NCI-H748 (cell line): ENCODE results near the gene SPO11.

Experiments used
- DNase-seq: peaks from one replicate; lab custom pipeline; 2025; ENCODE audit not compliant: unreplicated experiment; lab: John Stamatoyannopoulos, UW

SPO11 gene

DNA sequence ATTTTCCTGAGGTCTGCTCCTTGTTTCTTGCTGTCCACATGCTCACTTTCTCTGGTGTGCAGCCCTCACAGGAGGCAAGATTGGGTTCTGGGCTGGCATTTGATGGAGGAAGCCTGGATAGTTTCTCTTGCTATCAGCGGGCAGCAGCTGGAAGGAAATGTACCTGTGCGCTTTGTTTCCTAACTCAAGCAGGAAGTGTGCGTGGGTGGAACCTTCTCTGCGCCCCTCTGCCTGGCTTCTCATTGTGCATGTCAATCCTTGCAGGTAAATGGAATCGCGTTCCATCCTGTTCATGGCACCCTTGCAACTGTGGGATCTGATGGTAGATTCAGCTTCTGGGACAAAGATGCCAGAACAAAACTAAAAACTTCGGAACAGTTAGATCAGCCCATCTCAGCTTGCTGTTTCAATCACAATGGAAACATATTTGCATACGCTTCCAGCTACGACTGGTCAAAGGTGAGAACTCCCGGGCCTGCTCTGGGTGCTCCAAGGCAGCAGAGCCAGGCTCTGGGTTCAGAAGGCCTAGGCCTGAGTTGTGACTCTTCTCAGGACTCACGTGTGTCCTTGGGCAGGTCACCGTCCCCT, 44.8 kb downstream of the SPO11 start:
- no peak for DNase-seq

DNA sequence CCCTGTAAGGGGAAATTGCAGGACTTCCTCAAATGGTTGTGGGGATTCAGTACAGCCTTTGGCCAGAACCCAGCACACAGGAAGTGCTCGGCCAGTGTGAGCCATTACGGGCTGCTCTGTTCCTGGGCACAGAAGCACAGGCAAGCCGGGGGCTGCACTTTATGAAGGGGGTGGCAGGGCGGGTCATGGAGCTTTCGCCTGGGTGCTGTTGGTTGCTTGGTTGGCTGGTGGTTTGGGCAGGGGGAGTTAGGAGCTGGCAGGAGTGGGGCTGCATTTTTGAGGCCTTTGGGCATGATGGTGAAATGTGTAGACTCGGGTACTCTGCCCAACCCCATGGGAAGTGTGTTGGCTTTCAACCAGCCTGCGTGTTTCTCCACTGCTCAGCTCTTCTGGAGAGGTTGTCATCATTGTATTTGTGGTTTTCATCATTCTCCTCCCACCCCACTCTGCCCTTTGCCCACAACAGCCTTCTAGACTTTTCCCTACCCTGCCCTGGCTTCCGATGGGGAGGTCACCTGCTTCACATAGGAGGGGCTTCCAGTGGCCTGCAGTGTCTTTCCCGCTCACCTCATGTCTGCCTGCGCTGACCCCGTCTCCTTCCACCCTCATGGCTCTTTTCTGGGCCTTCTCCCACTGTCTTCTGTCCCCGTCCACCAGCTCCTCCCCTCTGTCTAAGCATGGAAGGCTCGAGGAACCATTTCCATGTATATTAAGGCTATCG, 45.5 kb downstream of the SPO11 start:
- no peak for DNase-seq

DNA sequence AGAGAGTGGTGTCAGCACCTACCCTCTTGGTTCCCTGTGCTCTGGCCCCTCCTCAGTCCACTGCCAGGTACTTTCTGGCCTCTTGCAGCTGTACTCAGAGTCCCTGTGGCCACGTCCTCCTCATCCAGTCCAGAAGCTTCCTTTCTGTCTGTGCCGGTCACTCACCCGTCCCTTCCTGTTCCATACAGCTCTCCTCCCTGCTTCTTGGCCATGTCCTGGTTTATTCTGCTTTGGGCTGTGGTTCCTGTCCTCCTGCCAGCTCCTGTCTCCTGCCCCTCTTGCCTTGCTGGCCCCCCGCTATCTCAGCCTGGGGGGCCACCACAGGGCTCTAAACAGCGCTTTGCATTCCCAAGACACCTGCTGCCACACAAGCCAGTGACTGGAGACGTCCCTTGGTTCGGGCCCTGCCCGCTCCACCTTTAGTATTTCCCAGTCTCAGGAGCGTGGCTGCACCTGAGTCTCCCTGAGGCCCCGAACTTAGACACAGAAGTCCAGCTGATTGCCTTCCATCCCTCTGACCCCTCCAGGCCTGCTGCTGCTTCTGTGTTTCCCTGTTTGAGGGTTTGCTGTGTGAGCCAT, 46.1 kb downstream of the SPO11 start:
- DNase-seq, result no peak

DNA sequence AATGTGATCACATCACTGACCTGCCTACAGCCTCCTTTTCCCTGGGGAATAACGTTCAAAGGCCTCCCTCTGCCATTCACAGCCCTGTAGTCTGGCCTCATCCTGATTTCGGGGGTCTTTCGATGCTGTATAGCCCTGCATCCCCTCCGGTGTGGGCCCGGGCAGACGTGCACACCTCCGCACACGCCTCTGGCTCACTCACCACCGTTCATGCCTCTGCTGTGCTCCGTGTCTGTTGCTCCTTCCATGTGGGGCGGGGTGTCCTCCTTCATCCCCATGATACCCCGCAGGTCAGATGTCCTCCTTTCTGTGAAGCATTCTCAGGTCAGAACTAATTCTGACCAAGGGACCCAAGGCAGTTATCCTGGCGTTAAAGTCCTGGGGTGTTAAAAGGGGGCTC, 47.7 kb downstream of the SPO11 start:
- DNase-seq, result no peak

DNA sequence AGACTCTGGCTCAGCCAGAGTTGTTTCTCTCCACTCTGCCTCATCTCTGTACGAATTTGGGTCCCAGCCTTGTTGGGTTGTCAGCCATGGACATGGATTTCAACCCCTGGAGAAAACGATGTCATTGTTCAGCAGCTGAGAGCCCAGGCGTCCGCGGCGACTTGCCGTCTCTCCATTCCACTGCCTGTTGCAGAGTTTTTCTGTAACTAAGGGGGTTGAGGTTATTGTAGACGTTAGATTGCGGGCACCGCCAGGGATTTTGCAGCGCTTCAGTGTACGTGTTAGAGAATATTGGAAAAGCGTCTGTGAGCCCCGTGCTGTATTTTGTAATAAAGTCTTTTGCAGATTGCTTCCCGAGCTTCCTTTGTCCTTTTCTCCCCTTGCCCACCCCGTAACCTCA, 48.5 kb downstream of the SPO11 start:
- DNase-seq, result no peak

DNA sequence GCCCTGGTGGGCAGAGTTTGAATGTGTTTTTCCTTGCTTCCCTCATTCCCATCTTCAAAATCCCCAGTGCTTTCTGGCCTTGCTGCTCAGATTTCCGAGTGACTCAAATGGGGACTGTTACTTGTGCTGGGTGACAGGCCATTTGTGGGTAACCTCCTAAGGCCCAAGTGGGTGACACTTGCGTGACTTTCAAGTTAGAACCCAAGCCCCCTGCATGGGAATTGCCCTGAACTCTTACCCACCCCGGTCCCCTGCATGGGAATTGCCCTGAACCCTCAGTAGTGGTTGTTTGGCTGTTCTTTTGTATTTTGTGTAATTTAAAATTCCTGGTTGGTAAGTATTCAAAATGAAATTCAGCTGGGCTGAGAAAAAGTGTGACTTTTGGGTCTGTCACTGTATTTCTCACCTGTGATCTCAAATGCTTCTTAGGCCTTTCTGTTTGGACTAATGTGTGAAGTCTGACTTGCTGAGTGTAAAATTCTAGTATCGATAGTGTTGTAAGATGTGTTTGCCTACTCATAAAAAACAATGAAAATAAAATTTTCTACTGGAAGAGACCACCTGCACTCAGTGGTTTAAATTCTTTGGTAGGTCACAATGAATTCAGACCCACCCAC, 49.2 kb downstream of the SPO11 start:
- DNase-seq, result no peak

DNA sequence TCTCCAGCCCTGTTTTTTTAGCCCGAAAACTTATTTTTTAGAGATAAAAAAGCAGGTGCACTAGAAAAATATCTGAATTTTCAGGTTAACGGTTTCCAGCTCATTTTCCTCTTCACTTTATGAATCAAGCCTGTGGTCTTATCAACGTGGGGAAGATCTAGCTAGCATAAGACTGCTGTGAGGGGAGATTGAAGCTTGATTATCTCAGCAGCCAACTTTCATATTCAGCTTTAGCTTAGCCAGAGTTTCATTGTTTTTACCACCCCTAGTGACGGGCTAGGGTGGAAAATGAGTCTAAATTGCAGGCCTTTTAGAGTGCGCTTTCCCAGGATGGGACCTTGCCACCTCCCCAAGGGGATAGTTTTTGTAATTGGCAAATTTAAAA, 49.7 kb downstream of the SPO11 start:
- no peak for DNase-seq

DNA sequence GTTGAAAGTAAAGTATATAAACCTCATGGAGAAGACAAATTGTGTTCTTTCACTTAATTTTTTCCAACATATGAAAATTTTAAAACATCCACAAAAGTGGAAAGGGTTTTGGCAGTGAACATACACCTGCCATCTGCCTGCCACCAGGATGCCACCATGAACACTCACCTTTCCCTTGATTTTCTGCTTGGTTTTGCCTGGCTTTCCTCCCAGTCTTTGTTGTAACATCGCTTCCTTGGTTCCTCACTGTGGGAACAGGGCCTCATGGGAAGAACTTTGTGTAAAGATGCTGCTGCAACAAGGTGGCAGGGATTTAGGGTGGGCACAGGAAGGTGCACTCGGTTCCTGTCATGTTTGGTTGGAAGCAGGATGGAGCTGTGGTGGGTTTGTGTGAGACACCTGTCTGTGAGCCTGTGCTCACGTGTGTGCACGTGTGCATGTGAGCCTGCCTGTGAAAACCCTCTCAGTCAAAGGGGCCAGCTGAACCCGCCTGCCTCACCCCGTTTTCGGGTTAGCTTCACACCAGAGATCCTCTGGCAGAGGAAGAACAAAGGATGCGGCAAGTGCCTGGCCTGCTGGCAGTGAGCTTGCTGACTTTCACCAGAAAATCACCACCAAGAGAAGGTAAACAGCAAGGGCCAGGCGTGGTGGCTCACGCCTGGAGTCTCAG, 50.6 kb downstream of the SPO11 start:
- no peak for DNase-seq

DNA sequence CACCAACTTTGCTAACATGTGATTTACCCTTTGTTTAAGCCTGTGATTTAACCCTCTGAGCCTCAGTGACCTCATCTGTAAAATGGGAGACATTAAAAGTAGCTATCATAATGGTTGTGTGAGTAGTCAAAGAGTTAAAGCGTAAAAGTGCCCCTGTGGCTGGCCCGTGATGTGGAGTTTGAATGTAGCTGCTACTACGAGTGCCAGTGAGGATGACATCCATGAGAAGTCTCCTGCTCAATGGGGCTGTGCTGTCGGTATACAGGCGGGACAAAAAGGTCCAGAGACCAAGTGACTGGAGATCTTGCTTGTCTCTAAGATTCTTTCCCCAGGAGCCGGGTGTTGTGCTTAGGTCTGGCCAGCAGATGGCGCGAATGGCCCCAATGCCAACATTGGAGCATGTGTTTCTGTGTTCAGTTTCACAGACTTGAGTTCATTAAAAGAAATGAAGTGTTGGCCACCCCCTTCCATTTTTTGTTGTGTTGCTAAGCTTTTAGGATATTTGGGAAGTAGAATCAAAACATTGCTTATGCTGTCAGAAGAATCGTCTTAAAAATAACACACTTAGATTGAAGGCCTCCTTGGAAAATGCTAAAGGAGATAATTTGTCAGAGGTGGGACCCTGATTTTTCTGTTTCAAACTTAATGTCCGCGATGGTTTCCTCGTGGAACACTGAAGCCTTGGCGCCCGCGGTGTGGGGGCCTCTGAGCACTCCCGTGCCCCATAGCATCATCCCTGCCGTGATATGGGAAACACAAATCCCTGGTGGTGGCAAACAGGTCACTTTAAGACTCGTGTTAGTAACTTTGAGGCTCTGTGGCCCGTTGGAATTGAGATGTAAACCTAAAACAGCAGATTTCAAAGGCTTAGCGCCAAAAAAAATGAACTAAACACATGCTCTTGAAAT, 52.2 kb downstream of the SPO11 start:
- peak; percentile 64 for DNase-seq

DNA sequence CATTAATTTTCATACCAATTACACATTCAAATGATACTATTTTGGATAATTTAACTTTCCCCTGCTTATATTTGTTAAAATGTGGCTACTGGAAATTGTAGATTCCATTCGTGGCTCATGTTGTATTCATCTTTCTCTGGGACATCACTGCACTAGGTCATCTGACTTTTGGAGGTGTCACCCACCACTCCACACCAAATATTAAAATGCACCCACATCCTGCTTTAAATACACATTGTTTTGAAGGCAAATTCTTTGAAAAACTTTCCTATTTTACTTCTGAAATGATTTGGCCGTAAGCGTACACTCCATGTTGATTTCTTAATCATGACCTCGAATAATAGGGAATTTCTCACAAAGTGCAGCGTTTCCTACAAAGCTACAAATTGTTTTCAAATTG, 52.9 kb downstream of the SPO11 start:
- DNase-seq, result no peak

DNA sequence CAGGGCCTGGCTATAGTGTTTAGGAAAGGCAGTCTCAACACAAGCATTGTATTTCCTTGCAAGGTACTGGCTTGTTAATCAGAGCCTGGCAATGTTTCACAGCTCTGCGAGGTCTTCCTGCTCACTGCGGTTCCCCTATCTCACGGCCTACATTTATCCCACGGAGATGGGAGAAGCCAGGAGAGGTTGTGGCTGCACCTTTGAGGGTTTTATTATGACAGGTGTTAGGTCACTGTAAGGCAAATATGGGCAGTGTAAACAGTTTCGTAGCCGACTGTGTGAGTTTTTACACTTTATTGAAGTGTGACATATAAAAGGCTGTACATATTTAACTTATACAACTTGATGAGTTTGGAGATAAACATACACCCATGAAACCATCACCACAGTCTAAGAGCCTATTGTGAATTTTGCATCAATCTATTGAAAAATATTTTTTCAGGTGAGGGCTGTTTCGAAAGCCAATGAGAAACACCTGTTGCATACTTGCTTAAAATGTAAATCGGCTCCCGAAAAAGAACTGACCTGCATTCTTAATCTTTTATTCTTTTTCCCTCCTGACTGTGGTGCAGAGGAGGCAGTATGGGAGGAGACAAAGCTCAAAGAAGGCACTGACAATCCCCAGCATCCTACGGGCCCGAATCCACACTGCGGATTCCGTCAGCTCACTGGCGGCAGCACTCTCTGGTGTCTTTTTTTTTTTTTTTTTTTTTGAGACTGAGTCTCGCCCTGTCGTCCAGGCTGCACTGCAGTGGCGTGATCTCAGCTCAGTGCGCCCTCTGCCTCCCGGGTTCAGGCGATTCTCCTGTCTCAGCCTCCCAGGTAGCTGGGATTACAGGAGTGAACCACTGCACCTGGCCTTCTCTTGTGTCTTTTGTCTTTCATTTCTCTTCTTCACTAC, 54.1 kb downstream of the SPO11 start:
- DNase-seq, result peak; percentile 16

DNA sequence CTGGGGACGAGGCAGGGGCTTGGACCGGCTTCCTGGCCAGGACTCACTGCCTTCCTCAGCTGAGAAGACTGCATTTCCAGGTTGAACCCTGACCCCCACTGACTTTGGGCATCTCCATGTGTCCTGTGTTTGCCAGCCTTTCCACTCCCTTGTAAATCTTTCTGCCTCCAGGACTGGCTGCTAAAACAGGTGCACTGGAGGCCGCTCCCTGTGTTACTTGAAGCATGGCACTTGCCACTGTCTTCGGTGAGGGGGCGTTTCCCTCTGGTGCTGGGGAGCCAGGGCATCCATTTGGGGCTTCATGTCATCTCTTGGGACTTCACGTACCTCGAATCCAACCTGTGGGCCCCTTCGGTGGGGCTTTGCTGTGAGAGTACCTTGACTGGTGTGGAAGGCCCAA, 54.9 kb downstream of the SPO11 start:
- DNase-seq, result no peak

DNA sequence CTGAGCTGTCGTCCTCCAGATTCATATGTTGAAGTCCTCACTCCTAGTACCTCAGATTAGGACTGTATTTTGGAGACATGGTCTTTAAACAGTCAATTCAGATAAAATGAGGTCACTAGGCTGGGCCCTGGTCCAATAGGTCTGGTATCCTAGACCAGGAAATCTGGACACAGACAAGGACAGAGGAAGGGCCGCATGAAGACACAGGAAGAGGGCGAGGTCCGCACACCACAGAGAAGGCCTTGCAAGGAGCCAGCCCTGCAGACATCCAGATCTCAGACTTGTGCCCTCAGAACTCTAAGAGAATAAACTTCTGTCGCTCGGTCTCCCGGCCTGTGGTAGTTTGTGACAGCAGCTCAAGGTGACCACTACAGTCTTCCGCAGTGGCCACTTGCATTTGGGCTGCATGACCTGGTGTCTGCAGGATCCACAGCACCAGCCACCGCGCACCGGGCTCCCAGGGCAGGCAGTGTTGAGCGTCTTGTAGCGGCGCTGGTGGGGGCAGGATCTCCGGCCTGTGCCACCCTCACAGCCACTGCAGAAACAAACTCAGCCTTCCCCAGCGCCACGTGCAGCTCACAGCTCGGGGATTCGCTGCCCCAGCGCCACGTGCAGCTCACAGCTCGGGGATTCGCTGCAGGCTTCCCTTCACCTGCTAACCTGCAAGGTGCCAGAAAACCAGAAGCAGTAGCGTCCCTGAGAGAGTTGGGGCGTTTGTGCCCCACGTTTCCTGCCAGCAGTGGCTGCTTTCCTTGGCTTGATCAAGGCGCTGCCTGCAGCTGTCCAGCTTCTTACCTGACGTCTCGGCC, 55.6 kb downstream of the SPO11 start:
- no peak for DNase-seq

DNA sequence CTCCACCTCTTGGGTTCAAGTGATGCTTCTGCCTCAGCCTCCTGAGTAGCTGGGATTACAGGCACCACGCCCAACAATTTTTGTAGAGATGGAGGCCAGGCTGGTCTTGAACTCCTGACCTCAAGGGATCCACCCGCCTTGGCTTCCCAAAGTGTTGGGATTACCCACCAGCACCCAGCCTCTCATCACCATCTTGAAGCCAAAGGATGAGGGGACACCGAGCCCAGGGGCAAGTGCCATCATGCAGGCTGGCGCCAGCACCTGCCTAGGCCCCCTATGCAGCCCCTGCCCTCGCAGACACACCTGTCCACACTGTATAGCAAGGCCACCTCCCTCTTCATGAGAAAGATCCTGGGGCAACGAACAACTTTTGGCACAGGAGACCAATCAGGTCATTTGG, 56.3 kb downstream of the SPO11 start:
- no peak for DNase-seq

DNA sequence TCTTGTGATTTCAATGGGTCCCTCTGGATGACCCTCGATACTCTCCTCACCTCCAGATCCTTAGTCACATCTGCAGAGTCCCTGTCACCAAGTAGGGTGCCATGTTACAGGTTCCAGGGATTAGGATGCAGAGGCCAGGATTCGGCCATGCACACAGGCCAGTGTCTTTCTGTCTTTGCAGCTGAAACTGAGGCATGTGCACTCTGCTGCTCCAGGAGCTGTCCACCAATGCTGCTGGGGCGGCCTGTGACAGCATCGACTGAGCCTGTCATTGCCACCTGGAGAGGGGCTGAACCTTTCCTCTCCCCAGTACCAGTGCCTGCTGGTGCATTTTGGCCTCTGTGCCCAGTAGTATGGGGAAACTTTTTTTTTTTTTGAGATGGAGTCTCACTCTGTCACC, 57.2 kb downstream of the SPO11 start:
- no peak for DNase-seq

DNA sequence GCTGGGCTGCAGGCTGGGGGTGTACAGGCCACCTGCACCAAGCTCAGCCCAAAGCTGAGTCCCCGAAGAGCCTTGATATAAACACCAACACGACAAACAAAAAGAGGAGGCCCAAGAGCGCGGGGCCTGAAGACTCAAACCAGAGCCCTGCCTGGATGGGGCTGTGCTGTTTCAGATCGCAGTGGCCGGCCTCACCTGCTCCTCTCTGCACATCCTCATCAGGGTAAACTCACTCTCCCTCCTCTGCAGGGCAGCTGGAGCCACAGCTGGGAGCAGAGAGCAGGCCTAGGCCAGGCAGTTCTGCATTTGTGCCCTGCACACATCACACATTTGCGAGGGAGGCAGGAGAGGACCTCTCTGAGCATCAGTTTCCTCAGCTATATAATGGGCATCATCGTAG, 57.9 kb downstream of the SPO11 start:
- no peak for DNase-seq

DNA sequence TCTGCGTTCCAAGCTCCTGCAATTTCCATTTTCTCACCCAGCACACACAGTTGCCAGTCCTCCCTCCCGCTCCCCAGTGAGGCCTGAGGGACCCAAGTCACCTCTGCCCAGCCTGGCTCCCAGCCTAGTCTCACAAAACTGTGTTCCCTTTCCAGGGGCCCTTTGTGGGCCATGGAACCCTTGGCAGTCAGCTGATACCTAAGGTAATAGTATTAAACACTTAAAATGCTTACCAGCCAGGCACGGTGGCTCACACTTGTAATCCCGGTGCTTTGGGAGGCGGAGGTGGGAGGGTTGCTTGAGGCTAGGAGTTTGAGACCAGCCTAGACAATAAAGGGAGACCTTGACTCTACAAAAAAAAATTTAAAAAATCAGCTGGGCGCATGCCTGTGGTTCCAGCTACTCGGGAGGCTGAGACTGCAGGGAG, 58.4 kb downstream of the SPO11 start:
- DNase-seq, result no peak

DNA sequence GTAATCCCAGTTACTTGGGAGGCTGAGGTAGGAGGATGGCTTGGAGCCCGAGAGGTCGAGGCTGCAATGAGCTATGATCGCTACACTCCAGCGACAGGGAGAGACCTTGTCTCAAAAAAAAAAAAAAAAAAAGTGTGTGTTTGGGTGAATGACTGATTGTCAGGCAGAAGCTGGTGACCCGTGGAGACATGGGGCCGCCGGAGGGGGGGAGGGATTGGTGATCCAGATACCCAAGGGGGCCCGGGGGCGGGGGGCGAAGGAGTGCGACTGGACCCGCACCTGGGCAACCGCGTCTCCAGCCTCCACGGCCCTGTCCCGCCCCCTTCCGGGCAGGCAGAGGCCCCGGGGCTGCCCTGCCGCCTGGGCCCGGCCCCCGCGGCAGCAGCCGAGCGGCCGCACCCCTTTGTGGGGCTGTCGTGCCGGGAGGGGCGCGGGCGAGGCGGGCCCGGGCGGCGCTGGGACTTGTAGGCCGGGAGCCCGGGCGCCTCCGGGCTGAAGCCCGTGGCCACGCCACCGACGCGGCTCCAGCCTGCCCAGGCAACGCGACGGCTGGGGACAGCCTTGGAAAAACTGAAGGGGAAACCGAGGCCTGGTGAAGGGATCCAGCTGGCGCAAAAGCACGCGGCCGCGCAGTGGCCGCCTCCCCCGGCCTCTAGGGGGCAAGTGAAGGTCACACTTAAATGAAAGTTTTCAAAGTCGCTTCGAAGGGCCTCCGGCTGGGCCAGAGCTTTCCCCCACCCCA, 59.5 kb downstream of the SPO11 start:
- DNase-seq, result peak; percentile 85
